HG03066 (cell line): ENCODE data around the gene EBF3.

Experiments used
- ATAC-seq: cut with Tn5 transposase; IDR thresholded peaks from one replicate; pipeline ENCODE4 v1.9.1; 2021; ENCODE audit warnings: low read depth; ENCODE audit not compliant: unreplicated experiment

The EBF3 gene

GRCh38 chr10:129959544-129960480 lies 4.3 kb downstream of the EBF3 start:
- no peak for ATAC-seq

- ATAC-seq: no peak
Observed at GRCh38 chr10:129958629-129959543, 5.2 kb downstream of the EBF3 start.

- ATAC-seq: no peak
Observed at GRCh38 chr10:129958148-129958628, 5.9 kb downstream of the EBF3 start.

- no peak for ATAC-seq
Observed at GRCh38 chr10:129956876-129957673, 7.0 kb downstream of the EBF3 start.

GRCh38 chr10:129956286-129956670 lies 7.8 kb downstream of the EBF3 start:
- ATAC-seq: no peak

GRCh38 chr10:129955601-129956285 lies 8.3 kb downstream of the EBF3 start:
- no peak for ATAC-seq

- ATAC-seq: no peak
Observed at GRCh38 chr10:129954492-129955315, 9.4 kb downstream of the EBF3 start.

- no peak for ATAC-seq
Observed at GRCh38 chr10:129953119-129954051, 10.7 kb downstream of the EBF3 start.

GRCh38 chr10:129952378-129953118 lies 11.5 kb downstream of the EBF3 start:
- ATAC-seq: no peak

GRCh38 chr10:129951970-129952265 lies 12.2 kb downstream of the EBF3 start:
- no peak for ATAC-seq

GRCh38 chr10:129951101-129951969 lies 12.7 kb downstream of the EBF3 start:
- ATAC-seq: no peak

GRCh38 chr10:129950676-129951075 lies 13.4 kb downstream of the EBF3 start:
- no peak for ATAC-seq

- ATAC-seq: no peak
Observed at GRCh38 chr10:129949891-129950291, 14.2 kb downstream of the EBF3 start.

GRCh38 chr10:129949411-129949810 lies 14.7 kb downstream of the EBF3 start:
- no peak for ATAC-seq

GRCh38 chr10:129946859-129947258 lies 17.2 kb downstream of the EBF3 start:
- ATAC-seq: no peak

GRCh38 chr10:129945941-129946760 lies 17.9 kb downstream of the EBF3 start:
- no peak for ATAC-seq
